ENCODE results near the gene TTC7B.

DNA sequence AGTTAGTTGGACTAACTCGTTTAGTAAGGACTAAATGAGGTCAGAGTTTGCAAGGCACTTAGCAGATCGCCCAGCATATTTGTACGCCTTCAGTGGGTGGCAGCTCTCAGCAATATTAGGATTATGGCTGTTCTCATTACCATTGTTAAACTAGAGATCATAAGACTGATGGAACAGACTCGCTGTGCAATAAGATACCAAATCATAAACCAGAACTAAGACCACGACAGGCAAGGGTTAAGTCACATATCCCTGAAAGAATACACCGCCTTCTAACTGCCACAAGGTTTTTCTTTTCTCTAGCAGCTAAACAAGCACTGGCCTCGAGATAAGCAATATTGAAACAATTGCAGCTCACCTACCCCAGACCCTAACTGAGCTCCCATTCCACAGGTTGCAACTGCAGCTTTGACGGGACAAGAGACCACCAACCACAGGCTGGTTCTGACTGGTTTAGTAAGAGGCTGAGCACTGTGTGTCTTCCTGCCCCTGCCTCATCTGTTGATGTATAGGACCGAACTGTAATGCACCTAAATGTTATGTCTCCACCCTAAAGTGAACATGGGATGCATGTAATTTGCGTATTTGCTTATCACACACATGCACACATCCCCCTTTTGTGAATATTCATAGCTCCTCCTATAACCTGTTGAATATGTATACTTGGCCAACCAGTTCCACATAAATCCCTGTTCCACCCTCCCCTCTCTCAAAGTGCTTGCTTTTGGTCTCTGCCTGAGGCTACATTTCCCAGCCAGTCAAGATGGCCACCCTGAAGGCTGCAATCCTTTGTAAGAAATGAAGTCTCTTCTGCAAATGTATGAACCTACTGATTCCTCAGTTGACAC, 266.2 kb downstream of the TTC7B start:
- TF ChIP-seq, protein P1, sequence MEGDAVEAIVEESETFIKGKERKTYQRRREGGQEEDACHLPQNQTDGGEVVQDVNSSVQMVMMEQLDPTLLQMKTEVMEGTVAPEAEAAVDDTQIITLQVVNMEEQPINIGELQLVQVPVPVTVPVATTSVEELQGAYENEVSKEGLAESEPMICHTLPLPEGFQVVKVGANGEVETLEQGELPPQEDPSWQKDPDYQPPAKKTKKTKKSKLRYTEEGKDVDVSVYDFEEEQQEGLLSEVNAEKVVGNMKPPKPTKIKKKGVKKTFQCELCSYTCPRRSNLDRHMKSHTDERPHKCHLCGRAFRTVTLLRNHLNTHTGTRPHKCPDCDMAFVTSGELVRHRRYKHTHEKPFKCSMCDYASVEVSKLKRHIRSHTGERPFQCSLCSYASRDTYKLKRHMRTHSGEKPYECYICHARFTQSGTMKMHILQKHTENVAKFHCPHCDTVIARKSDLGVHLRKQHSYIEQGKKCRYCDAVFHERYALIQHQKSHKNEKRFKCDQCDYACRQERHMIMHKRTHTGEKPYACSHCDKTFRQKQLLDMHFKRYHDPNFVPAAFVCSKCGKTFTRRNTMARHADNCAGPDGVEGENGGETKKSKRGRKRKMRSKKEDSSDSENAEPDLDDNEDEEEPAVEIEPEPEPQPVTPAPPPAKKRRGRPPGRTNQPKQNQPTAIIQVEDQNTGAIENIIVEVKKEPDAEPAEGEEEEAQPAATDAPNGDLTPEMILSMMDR (IDR thresholded peaks at IDR 0.05) = no peak
- TF ChIP-seq POLR2A (IDR thresholded peaks at IDR 0.05) = no peak

Measured in esophagus squamous epithelium (tissue), 4 donors.